Measurements from ENCODE around the gene ZNF77.
A peak's percentile ranks its signal among the peaks of the same experiment; 100 is the strongest.
"Not testable (repeated sequence)": the region's sequence is repeated elsewhere in the genome, so short reads cannot be mapped to it uniquely, and the experiment has no call there.

ZNF77 gene

DNA sequence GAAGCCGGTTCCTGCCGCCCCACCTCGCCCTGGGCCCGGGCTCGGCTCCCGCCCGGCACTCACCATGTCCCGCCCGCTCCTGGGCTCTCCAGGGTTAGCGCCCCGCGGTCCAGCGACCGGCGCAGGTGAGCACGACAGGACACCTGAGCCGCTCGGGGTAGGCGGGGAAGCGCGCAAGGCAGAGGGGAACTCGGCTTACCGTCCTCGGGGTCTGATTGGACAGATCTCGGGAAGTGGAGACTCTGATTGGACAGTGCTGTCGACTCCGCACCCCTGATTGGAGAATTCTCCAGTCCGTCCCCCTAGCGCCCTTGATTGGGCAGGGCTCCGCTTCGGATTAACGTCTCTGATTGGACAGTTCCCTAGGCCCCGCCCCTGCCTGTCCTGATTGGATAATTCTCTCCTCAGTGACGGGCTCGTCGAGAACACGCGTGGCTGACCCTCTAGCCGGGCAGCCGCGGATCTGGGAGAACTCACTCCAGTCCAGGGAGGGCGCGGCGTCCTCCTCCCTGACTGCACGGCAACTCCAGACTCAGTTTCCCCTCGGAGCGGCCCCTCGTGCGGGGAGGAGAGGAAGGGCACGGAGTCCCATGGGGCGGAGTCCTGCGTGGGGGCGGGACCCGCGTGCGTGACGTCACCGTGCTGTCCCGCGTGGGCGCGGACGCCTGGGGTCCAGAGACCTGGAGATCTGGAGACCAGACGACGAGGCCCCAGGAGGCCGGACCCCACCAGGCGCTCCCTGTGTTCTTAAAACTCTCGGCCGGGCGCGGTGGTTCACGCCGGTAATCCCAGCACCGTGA lies at the start of gene ZNF77:
Gene ZNF77, minus strand, starts transcription at position 197 of the 800 bp plus-strand sequence. Its CDS starts 131 bp downstream, at position 66.
- DNase-seq (ENCODE audit: low read depth), result peak; percentile 99

- no peak for DNase-seq (ENCODE audit: low read depth)
Observed at GRCh38 chr19:2993579-2993978, 48.8 kb upstream of the ZNF77 start.

GRCh38 chr19:2992958-2993357 lies 48.2 kb upstream of the ZNF77 start:
- DNase-seq (ENCODE audit: low read depth), result no peak

- DNase-seq (ENCODE audit: low read depth), result not testable (repeated sequence)
Observed at GRCh38 chr19:2992333-2992732, 47.6 kb upstream of the ZNF77 start.

- no peak for DNase-seq (ENCODE audit: low read depth)
Observed at GRCh38 chr19:2989236-2989946, 44.6 kb upstream of the ZNF77 start.

DNA sequence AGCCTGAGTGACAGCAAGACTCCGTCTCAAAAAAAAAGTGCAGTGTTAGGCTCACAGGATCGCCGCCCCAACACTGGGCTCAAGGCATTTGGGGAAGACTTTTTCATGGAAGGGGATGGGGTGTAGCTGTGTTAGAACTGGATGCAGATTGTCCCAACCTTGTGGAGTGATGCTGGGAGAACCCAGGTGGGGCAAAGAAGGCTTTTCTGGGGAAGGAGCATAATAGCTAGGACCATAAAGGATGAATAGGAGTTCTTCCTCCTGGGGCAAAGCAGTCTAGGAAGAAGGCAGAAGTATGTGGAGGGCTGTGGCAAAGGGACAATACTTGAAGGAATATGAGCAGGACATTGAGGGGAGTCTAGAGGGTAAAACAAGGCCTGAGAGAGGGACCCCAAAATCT lies 43.8 kb upstream of the ZNF77 start:
- DNase-seq (ENCODE audit: low read depth), result no peak

DNA sequence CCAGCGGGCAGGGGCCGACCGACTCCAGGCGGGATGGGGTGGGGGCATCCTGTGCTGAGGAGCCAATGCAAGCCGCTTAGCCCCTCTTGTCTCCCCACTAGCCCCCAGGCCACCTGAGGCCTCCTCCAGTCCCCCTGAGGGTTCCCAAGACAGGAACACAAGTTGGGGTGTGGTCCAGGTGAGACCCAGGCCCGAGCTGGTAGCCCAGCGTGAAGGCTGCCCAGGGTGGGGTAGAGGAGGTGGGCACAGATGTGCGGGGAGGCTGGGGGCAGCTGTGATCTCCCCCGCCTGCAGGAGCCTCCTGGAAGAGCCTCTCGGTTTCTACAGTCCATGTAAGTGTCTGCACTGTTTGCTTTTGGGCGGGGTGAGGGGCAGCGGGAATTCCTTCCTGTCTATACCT lies 43.0 kb upstream of the ZNF77 start:
- DNase-seq (ENCODE audit: low read depth), result no peak

DNA sequence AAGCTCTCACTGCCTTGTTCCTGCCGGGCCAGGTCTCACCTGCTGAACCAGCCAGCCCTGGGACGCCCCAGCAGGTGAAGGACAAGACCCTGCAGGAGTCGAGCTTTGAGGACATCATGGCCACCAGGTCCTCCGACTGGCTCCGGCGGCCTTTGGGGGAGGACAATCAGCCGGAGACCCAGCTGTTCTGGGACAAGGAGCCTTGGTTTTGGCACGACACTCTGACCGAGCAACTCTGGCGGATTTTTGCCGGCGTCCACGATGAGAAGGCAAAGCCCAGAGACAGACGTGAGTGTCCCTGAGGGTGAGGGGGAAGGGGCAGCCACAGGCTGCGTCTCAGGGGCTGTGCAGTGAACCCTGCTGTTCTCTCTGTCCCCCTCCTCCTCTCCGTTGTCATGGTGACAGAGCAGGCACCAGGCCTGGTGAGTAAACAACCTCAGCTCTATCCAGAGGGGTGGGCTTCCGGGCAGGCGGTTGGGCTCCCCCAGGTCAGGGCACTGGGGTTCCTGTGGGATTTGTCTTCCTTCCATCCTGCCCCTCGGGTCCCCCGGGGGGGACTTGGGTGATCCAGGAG lies 42.3 kb upstream of the ZNF77 start:
- no peak for DNase-seq (ENCODE audit: low read depth)

DNA sequence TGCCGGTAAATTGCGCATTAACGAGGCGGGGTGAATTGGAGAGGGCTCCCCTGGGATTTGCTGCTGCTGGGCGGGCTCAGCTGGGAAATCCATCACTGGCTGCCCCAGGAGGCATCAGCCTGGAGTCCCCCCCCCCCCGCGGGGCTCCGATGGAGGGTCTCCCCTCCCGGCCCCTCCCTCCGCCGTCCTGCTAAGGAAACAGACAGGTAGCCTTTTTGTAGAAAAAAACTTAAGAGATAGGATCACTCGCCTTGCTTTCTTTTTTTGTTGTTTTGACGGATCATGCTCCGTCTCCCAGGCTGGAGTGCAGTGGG lies 39.4 kb upstream of the ZNF77 start:
- DNase-seq (ENCODE audit: low read depth), result no peak

GRCh38 chr19:2983351-2984214 lies 38.8 kb upstream of the ZNF77 start:
- peak; percentile 59 for DNase-seq (ENCODE audit: low read depth)

DNA sequence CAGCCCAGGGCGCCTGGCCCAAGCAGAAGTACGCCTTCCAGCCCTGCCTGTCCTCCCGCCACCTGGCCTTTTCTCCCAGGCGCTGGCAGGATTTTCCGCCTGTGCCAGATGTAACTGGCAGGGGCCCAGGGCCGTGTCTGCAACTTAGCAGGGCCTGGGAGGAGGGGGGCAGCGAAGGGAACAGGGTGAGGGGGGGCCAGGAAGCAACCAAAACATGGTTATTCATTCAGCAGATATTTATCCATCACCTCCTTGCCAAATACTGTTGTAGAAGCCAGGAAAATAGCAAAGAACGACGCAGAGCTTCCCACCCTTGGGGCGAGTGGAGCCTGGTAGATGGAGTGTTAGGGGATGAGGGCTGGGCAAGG lies 38.2 kb upstream of the ZNF77 start:
- peak; percentile 84 for DNase-seq (ENCODE audit: low read depth)

- DNase-seq (ENCODE audit: low read depth), result no peak
Observed at GRCh38 chr19:2982561-2982960, 37.8 kb upstream of the ZNF77 start.

DNA sequence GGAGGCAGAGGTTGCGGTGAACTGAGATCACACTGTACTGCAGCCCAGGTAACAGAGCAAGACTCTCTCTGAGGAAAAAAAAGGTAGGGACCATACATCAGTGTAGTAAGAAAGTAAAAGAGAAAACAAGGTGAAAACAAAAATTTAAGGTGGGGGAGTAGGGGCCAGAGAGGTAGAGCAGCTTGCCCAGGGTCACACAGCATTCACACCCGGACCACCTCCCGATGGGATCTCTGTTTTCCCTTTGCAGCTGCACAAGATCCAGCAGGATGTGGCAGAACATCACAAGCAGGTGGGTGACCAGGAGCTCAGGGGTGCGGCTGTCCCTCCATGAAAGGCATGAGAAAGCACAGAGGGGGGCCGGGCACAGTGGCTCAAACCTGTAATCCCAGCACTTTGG lies 37.1 kb upstream of the ZNF77 start:
- DNase-seq (ENCODE audit: low read depth), result no peak

- DNase-seq (ENCODE audit: low read depth), result no peak
Observed at GRCh38 chr19:2978772-2979171, 34.0 kb upstream of the ZNF77 start.

GRCh38 chr19:2978166-2978767 lies 33.5 kb upstream of the ZNF77 start:
- DNase-seq (ENCODE audit: low read depth), result no peak

DNA sequence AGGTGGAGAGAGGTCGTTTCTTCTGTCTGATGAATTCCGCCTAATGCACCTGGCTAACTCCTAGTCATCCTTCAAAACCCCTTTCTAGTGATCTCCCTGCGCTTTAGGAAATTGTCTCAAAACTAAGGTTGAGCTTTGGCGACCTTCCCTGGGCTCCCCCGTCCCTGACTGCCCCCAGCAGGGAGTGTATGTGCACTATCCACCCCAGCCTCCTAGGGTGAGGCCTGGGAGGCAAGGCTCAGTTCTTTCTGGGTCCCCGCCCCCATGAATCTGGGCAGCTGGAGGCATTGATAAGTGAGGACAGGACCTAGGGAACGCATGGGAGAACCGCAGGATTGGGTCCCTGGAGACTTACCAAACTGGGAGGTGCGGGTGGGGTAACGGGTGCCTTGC lies 33.0 kb upstream of the ZNF77 start:
- DNase-seq (ENCODE audit: low read depth), result no peak

DNA sequence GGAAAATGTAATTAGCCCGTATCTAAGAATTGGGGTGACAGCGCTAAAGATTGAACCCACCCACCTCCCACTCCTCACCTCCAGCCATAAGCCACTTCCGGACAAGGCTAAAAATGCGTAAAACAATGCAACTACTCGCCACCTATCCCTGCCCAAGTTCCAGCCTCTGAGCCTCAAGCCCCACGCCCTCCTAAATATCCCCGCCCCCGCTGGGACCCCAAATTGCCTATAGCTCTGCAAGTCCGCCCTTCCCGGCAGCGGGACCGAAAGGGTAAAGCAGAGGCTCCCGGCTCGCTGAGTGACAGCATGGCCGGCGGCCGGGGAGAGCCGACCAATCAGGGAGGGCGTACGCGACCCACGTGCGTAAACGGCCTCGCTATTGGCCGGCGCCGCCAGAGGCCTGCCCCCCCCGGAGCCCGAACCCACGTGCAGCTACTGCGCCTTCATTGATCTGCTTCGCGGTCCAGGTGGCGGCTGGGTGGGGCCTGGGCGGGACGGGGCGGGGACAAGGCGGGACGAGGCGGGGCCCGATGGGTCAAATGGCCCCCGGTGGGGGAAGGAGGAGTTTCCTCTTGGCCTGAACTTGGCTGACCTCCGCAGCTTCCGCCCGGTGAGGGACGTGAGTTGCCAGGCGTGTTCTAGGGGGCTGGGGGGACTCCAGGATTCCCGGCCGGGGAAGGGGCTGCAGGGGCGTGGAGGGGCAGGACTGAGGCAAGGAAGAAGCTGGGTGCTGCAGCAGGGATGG lies 32.4 kb upstream of the ZNF77 start, which contains the start of gene TLE6:
Gene TLE6, plus strand, starts transcription at position 564 of the 745 bp plus-strand sequence. CDS start 670 bp downstream, outside the sequence.
- DNase-seq (ENCODE audit: low read depth), result peak; percentile 90

- DNase-seq (ENCODE audit: low read depth), result no peak
Observed at GRCh38 chr19:2976609-2977000, 31.8 kb upstream of the ZNF77 start.

DNA sequence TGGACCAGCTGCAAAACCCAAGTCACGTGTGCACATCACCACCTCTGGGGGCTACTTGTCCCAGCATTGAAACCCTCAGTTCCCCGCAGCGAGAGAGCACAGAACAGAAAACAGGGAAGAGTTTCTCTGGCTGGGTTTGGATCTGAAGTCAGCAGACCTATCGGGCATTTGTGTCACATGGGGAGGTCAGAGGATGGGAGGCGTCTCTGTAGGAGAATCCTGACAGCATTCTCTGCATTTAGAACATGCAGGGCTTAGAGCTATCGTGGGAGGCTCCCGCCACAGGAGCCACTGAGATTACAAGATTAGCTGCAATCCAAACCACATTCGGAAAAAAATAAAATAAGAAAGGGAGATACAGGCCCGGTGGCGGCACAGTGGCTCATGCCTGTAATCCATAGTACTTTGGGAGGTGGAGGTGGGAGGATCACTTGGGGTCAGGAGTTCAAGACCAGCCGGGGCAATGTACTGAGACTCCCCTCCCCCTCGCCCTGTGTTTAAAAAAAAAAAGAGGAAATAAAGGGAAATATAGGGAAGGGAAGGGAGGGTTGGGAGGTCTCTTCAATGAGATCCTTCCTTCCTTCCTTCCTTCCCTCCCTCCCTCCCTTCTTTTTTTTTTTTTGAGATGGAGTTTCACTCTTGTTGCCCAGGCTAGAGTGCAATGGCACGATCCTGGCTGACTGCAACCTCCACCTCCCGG lies 29.7 kb upstream of the ZNF77 start:
- no peak for DNase-seq (ENCODE audit: low read depth)

- no peak for DNase-seq (ENCODE audit: low read depth)
Observed at GRCh38 chr19:2973229-2973628, 28.5 kb upstream of the ZNF77 start.
